Suprapubic skin (tissue), 4 donors: ENCODE measurements around the gene ATG9A. TPM values are rescaled to one million over a fixed set of nuclear protein-coding genes. Genes with fewer than 3 reads are reported as not detected.
A peak's percentile ranks its signal among the peaks of the same experiment; 100 is the strongest.

Source experiments
- DNase-seq, 2 donors: peaks; one replicate each; pipeline ENCODE4 v3.0.0-alpha.2; 2019; ENCODE audit warnings: low spot score in 2 of 2
- H3K27ac ChIP-seq: fragments of 200-600 bp; sonication (generic); one replicate; pipeline ENCODE4 v1.5.1; 2019
- H3K27me3 ChIP-seq: fragments of 200-600 bp; sonication (generic); one replicate; pipeline ENCODE4 v1.5.1; 2019
- H3K36me3 ChIP-seq: fragments of 200-600 bp; sonication (generic); one replicate; pipeline ENCODE4 v1.5.1; 2019
- H3K4me1 ChIP-seq: fragments of 200-600 bp; sonication (generic); one replicate; pipeline ENCODE4 v1.5.1; 2019
- H3K4me3 ChIP-seq: fragments of 200-600 bp; sonication (generic); one replicate; pipeline ENCODE4 v1.5.1; 2019; ENCODE audit warnings: mild to moderate bottlenecking
- H3K9me3 ChIP-seq: fragments of 200-600 bp; sonication (generic); one replicate; pipeline ENCODE4 v1.5.1; 2019
- EP300 ChIP-seq: sonication (generic); formaldehyde crosslinking; IDR thresholded peaks from one replicate; pipeline ENCODE4 v1.6.1; 2017; ENCODE audit warnings: antibody characterized with exemption
- POLR2A ChIP-seq, 2 donors: fragments of 450-650 bp; IDR thresholded peaks; one replicate each; pipeline ENCODE4 v1.6.1; 2017; ENCODE audit warnings: antibody characterized with exemption in 2 of 2, mild to moderate bottlenecking in 2 of 2, moderate library complexity in 2 of 2
- POLR2AphosphoS5 ChIP-seq, 3 donors: sonication (generic); formaldehyde crosslinking; IDR thresholded peaks; one replicate each; pipeline ENCODE4 v1.6.1; 2017; ENCODE audit warnings: antibody characterized with exemption in 3 of 3
- WGBS: methylation state at CpG from one replicate; pipeline ENCODE4 v1.1.5; 2018; 5-methylcytosine and 5-hydroxymethylcytosine counted together
- total RNA-seq, 4 donors: library from RNA; depleted of rRNA; stranded (reverse); fragments of >200 nt; gene quantifications; one replicate each; pipeline ENCODE4 v1.1.0, GENCODE V29; 2016
- TF ChIP-seq, protein P1 (sequence below), 2 donors: fragments of 200-600 bp in 1 of 2; fragments of 450-650 bp in 1 of 2; sonication (generic) in 1 of 2; IDR thresholded peaks; one replicate each; pipeline ENCODE4 v1.5.1; 2016 to 2019; ENCODE audit warnings: antibody characterized with exemption in 2 of 2, mild to moderate bottlenecking in 1 of 2, moderate library complexity in 1 of 2

Gene ATG9A
- total RNA-seq, 4 donors from 2014 or later, result 60.3 to 83.9 (median 64.6) TPM

DNA sequence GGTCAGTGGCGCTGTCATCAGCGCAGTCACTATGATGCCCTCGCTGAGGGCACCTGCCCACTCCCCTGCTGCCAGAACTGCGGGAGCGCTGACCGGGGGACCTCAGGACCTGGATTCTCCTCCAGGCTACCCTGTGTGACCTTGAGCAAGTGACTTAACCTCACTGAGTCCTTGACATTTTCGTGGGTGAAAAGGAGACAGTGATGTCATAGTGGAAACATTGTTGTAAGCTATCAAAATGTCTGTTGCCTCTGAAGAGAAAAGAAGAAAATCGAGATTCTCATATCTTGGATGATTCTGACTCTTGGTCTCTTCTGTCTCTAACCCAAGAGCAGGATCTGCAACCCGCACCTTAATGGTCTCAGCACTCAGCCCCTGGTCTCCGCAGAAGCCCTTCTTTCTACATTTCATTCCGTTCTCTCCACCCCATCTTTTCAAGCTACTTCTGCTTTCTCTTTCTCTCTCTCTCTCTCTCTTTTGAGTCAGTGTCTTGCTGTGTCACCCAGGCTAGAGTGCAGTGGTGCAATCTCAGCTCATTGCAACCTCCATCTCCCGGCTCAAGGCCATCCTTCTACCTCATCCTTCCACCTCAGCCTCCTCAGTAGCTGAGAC lies 25.3 kb upstream of the ATG9A start:
- Histone ChIP-seq H3K4me1 (peaks cover 53% of the 10 kb centered on the region), H3K27me3 (no peaks in the 10 kb centered on the region), H3K27ac (peak overlapping the region; percentile 83), H3K4me3 (peak overlapping the region; percentile 66), H3K9me3 (no peaks in the 10 kb centered on the region), H3K36me3 (peaks cover 10% of the 10 kb centered on the region)
- WGBS, result 20% methylated on average over 12 of the region's 12 CpGs
- no peak for DNase-seq
- TF ChIP-seq POLR2A (IDR thresholded peaks at IDR 0.05), result no peak
- TF ChIP-seq EP300, result no peak
- TF ChIP-seq, protein P1, sequence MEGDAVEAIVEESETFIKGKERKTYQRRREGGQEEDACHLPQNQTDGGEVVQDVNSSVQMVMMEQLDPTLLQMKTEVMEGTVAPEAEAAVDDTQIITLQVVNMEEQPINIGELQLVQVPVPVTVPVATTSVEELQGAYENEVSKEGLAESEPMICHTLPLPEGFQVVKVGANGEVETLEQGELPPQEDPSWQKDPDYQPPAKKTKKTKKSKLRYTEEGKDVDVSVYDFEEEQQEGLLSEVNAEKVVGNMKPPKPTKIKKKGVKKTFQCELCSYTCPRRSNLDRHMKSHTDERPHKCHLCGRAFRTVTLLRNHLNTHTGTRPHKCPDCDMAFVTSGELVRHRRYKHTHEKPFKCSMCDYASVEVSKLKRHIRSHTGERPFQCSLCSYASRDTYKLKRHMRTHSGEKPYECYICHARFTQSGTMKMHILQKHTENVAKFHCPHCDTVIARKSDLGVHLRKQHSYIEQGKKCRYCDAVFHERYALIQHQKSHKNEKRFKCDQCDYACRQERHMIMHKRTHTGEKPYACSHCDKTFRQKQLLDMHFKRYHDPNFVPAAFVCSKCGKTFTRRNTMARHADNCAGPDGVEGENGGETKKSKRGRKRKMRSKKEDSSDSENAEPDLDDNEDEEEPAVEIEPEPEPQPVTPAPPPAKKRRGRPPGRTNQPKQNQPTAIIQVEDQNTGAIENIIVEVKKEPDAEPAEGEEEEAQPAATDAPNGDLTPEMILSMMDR (IDR thresholded peaks at IDR 0.05), result no peak
- TF ChIP-seq POLR2AphosphoS5 (IDR thresholded peaks at IDR 0.05), result no peak

DNA sequence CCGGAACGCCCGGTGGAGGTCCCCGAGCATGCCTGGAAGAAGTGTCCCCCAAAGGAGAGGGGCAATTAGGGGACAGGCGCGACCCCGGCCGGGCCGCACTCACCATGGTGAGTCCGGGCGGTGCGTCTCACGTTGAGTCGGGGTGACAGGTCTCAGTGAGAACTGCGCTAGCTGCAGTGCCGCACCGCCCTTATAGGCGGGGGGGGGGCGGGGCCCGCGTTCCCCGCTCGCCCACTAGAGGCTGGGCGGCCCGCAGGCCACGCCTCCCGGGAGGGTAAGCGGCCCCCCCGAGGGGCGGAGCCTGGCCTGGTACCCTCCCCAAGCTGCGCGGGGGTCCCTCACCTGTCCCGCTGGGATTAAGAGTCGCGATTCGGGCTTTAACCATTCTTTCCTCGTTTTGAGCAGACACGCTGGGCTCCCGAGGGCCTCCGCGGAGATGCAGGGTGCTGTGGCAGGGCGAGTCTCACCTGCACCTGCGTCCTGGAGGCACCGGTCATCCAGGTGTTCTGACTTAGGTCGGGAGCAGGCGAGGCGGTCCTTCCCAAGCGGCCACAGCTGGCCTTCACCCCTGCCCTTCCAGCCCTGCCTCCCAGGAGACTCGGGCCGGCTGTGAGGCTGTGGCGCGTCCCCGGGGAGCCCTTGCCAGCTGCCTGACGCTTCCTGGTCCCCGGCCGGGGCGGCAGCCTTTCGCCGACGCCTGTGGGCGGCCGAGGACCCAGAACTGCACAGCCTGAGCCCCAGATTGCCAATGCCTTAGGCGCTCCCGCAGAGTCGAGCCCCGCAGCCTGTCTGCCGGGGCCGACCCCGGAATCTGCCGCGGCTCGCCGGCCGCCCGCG lies 24.5 kb upstream of the ATG9A start, which contains the start of gene TUBA4A:
TUBA4A (minus strand) TSS at position 166 of the 837 bp plus-strand sequence; CDS start at position 106, 60 bp downstream.
- WGBS, result under 1% methylated on average over 41 of the region's 76 CpGs
- Histone ChIP-seq H3K4me3 (peak within 1 kb of the TSS; percentile 66), H3K27me3 (no peaks in the 10 kb centered on the region), H3K4me1 (peaks cover 60% of the 10 kb centered on the region), H3K27ac (peak within 1 kb of the TSS; percentile 83), H3K36me3 (peaks cover 10% of the 10 kb centered on the region), H3K9me3 (no peaks in the 10 kb centered on the region)
- TF ChIP-seq POLR2AphosphoS5 (IDR thresholded peaks at IDR 0.05), result peak in 2 of 3 donors; percentile 0 to 90
- TF ChIP-seq POLR2A (IDR thresholded peaks at IDR 0.05), result peak; percentile 73 to 84
- TF ChIP-seq, protein P1 (IDR thresholded peaks at IDR 0.05), result no peak
- TF ChIP-seq EP300, result no peak
- DNase-seq, result peak; percentile 87 to 91

DNA sequence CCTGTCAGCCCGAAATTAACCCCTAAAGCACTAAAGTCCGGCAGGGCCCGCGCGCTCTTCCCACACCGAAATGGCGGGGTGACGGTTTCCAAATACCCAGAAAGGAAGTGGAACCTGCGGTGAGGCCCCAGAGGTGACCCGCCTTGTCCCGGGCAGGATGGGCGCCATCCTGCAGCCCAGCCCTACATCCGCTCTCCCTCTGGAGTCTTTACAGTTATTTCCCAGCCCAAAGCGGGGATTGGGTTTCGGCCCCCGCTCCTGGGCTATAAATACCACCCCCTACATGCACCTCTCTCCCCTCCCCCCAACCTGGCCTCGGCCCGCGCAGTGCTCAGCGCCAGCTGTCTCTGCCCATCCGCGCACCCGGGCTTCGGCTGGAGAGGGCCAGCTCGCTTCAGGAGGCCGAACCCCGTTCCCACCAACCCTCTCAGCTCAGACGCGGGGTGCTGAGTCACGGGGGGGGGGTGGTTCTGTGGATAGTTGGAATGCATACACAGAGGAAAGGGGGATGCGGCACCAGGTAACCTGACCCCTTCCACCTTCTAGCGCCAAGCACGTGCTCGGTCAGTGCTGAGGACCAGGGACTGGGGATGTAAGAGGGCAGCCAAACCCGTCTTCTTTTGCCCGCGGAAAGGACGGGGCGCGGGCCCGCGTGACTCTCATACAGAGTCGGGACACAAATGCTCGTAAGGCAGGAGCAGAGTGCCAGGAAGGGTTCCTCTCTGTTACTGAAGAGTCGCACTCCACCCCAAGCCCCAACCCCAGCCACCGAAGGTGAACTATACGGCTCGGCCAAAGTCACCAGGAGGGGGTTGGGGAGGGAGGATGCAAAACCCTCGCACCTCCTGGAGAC lies 23.7 kb upstream of the ATG9A start, which contains the start of gene TUBA4B:
TUBA4B (plus strand) TSS at position 344 of the 853 bp plus-strand sequence; CDS start at position 509, 165 bp downstream.
- Histone ChIP-seq H3K9me3 (no peaks in the 10 kb centered on the region), H3K4me3 (peak within 1 kb of the TSS; percentile 66), H3K27me3 (no peaks in the 10 kb centered on the region), H3K4me1 (peaks cover 68% of the 10 kb centered on the region), H3K36me3 (peaks cover 13% of the 10 kb centered on the region), H3K27ac (peak within 1 kb of the TSS; percentile 83)
- 0% methylated on average over 21 of the region's 49 CpGs for WGBS
- TF ChIP-seq POLR2A (IDR thresholded peaks at IDR 0.05), result no peak
- TF ChIP-seq, protein P1 (IDR thresholded peaks at IDR 0.05), result no peak
- no peak for TF ChIP-seq EP300
- no peak for TF ChIP-seq POLR2AphosphoS5 (IDR thresholded peaks at IDR 0.05)
- DNase-seq, result no peak

DNA sequence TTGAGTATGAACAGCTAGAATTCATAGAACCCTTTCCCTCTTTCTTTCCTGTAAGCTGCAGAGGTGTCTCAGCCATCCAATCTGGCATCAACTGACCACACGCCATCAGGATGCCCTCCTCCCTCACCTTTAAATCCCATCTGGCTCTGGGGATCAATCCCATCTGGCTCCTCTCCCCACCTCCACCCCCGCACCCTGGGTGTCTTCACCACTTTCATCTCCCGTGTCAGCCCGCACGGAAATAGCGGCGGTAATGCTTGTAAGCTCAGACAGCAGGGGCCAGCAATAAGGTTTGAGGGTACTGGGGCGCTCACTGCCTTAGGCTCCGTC lies 23.1 kb upstream of the ATG9A start:
- no peaks in the 10 kb centered on the region for H3K9me3 ChIP-seq
- WGBS, result 9% methylated on average over 9 of the region's 9 CpGs
- no peak for DNase-seq
- TF ChIP-seq POLR2AphosphoS5 (IDR thresholded peaks at IDR 0.05) (no peak), EP300 (no peak), POLR2A (IDR thresholded peaks at IDR 0.05) (no peak)
- TF ChIP-seq, protein P1 (IDR thresholded peaks at IDR 0.05), result no peak
- peak overlapping the region; percentile 66 for H3K4me3 ChIP-seq
- peaks cover 19% of the 10 kb centered on the region for H3K36me3 ChIP-seq
- peak overlapping the region; percentile 83 for H3K27ac ChIP-seq
- peaks cover 74% of the 10 kb centered on the region for H3K4me1 ChIP-seq
- no peaks in the 10 kb centered on the region for H3K27me3 ChIP-seq
